Uterus (tissue), 4 donors: ENCODE results near the gene ITFG1. TPM values are rescaled to one million over a fixed set of nuclear protein-coding genes. Genes with fewer than 3 reads are reported as not detected.
A peak's percentile ranks its signal among the peaks of the same experiment; 100 is the strongest.
"Not testable (repeated sequence)": the region's sequence is repeated elsewhere in the genome, so short reads cannot be mapped to it uniquely, and the experiment has no call there.

Experiments
- DNase-seq, 2 donors: peaks; one replicate each; pipeline ENCODE4 v3.0.0-alpha.2; 2019 to 2020
- H3K27ac ChIP-seq, 2 donors: fragments of 200-600 bp; sonication (generic); 1 replicate in 1 of 2; 2 replicates in 1 of 2; pipeline ENCODE4 v1.5.1; 2016 to 2018
- H3K27me3 ChIP-seq, 2 donors: fragments of 200-600 bp; sonication (generic); one replicate each; pipeline ENCODE4 v1.5.1; 2018 to 2019; ENCODE audit warnings: control low read depth in 1 of 2
- H3K36me3 ChIP-seq, 2 donors: fragments of 200-600 bp; sonication (generic); one replicate each; pipeline ENCODE4 v1.5.1; 2019; ENCODE audit warnings: control low read depth in 1 of 2
- H3K4me1 ChIP-seq, 2 donors: fragments of 200-600 bp; sonication (generic); one replicate each; pipeline ENCODE4 v1.5.1; 2018 to 2019; ENCODE audit warnings: control low read depth in 1 of 2
- H3K4me3 ChIP-seq, 2 donors: fragments of 200-600 bp; sonication (generic); 1 replicate in 1 of 2; 2 replicates in 1 of 2; pipeline ENCODE4 v1.5.1; 2018 to 2019; ENCODE audit warnings: mild to moderate bottlenecking in 1 of 2
- H3K9me3 ChIP-seq, 2 donors: fragments of 200-600 bp; sonication (generic); one replicate each; pipeline ENCODE4 v1.5.1; 2019; ENCODE audit warnings: control low read depth in 1 of 2
- CTCF ChIP-seq, 4 experiments: fragments of 200-600 bp in 2 of 4; fragments of 450-650 bp in 2 of 4; sonication (generic) in 2 of 4; IDR thresholded peaks; one replicate each; pipeline ENCODE4 v1.5.1; 2016 to 2019; ENCODE audit warnings: antibody characterized with exemption in 4 of 4, mild to moderate bottlenecking in 2 of 4, moderate library complexity in 1 of 4
- POLR2A ChIP-seq, 2 donors: fragments of 450-650 bp; IDR thresholded peaks; one replicate each; pipeline ENCODE4 v1.6.1; 2016; ENCODE audit warnings: antibody characterized with exemption in 2 of 2, mild to moderate bottlenecking in 1 of 2, moderate library complexity in 1 of 2
- intact Hi-C: fragments of 100-400 bp; cut with DNase I; formaldehyde crosslinking; loops from one replicate; pipeline ENCODE4 v1.15.1; 2023; ENCODE audit warnings: low total_unique reads
- total RNA-seq, 4 donors: library from RNA; depleted of rRNA in 3 of 4; stranded (reverse); fragments of >200 nt in 3 of 4; gene quantifications; one replicate each; pipeline versions ENCODE4 v1.1.0 to v1.2.4, GENCODE V29; 2014 to 2023
- donor health status: DM: yes; HTN: yes; CAD: no.

ITFG1 gene
- total RNA-seq, 4 donors from 2014 or later: 47.5 to 97.5 (median 67.2) TPM

DNA sequence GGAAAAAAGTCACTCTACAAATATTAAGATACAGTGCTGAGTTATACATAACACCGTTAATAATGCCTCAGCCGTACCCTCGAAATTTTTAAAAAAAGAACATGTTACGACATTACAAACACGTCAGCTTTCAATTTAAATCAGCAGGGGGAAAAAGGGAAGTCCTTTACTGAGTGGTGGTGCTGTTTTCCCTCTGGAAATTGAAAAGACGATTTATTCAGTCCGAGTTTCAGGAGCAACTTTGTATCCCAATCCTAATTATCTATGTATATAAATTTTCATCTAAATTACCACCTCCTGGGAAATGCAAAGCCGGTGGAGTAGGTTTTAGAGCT lies 318.4 kb downstream of the ITFG1 start:
- no peak overlapping the region for H3K27ac ChIP-seq
- H3K4me3 ChIP-seq: peak overlapping the region in 1 of 2 donors; percentile 34
- no peaks in the 10 kb centered on the region for H3K9me3 ChIP-seq
- H3K36me3 ChIP-seq: no peaks in the 10 kb centered on the region
- TF ChIP-seq CTCF (IDR thresholded peaks at IDR 0.05) (no peak), POLR2A (IDR thresholded peaks at IDR 0.05) (no peak)
- peaks cover 0 to 11% of the 10 kb centered on the region in 2 donors for H3K4me1 ChIP-seq
- DNase-seq: no peak
- intact Hi-C loops: no loop called here
- peaks cover 0 to 5% of the 10 kb centered on the region in 2 donors for H3K27me3 ChIP-seq

DNA sequence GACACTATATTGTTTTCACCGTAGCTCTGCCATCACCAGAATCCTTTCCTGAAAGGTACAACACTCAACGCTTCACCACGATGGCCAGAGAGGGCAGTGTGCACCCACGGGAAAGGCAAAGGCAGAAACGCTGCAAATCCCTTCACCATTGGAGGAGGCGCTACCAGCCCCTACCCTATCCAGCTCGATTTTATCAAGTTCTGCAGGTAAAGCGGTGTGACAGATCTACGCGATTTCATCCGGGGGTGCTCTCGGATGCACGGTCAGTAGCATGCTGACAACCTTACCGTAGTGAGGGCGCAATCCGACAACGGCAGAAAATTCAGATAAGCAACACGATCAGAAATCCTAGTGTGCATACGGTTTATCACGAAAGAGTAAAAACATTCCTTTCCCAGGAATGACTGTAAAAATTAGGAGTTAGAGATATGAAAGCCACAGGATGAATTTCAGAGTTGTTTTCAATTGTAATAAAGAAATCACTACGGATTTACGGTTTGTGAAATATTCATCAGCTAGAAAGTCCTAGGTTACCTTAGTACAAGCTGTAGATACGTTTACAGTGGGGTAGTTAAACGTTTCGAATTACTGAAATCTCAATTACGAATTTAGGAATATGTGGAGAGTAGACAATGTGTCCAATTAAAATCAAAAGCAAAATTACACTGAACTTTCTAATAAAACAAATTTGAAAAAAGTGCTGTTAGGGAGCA lies 318.9 kb downstream of the ITFG1 start:
- intact Hi-C loops: no loop called here
- peak; percentile 48 to 60 for DNase-seq

GRCh38 chr16:47140686-47141085 lies 320.2 kb downstream of the ITFG1 start:
- TF ChIP-seq CTCF (IDR thresholded peaks at IDR 0.05): no peak
- TF ChIP-seq POLR2A (IDR thresholded peaks at IDR 0.05): no peak
- intact Hi-C loops: no loop called here
- DNase-seq: no peak
- H3K36me3 ChIP-seq: no peaks in the 10 kb centered on the region
- peaks cover 0 to 11% of the 10 kb centered on the region in 2 donors for H3K4me1 ChIP-seq
- no peaks in the 10 kb centered on the region for H3K9me3 ChIP-seq
- peaks cover 0 to 5% of the 10 kb centered on the region in 2 donors for H3K27me3 ChIP-seq
- no peak overlapping the region for H3K27ac ChIP-seq
- no peak overlapping the region for H3K4me3 ChIP-seq

More for the DNA sequence above, 318.9 kb downstream of the ITFG1 start:
- no peak for TF ChIP-seq POLR2A (IDR thresholded peaks at IDR 0.05)
- TF ChIP-seq CTCF (IDR thresholded peaks at IDR 0.05): peak; percentile 64 to 80 (median 76)
- H3K36me3 ChIP-seq: no peaks in the 10 kb centered on the region
- H3K4me1 ChIP-seq: peaks cover 0 to 11% of the 10 kb centered on the region in 2 donors
- H3K27me3 ChIP-seq: peaks cover 0 to 5% of the 10 kb centered on the region in 2 donors
- H3K4me3 ChIP-seq: peak overlapping the region; percentile 10 to 21
- H3K9me3 ChIP-seq: no peaks in the 10 kb centered on the region
- H3K27ac ChIP-seq: no peak overlapping the region

DNA sequence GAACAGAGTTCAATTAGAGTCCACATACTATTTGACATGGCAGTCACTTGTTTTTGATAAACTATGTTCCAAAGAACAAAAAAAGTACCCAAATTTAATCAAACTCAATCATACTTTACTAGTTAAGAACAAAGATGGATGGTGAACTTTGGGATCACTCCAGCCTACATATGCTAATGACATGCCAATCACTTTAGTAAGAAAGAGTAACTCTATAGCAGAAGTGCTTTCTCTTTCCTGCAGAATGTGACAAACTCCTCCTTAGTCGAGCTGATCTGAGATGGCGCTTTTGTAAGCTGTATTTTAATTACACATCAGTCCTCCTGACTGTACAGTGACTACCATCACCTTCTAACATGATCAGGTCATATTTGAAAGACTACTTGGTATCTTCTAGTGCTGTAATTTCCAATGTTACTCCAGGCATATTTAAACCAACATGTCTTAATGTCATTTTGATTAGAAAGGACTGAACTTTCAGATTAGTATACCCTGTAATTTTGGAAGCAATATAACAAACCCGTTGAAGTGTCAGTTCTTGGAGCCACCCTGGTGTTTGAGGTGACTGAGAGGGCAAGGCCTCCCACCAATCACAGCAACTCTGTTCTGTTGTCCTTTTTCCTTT lies 321.2 kb downstream of the ITFG1 start:
- peaks cover 0 to 11% of the 10 kb centered on the region in 2 donors for H3K4me1 ChIP-seq
- H3K36me3 ChIP-seq: no peaks in the 10 kb centered on the region
- no peak overlapping the region for H3K27ac ChIP-seq
- TF ChIP-seq CTCF (IDR thresholded peaks at IDR 0.05) (no peak), POLR2A (IDR thresholded peaks at IDR 0.05) (no peak)
- peaks cover 0 to 5% of the 10 kb centered on the region in 2 donors for H3K27me3 ChIP-seq
- no peak for DNase-seq
- intact Hi-C loops: no loop called here
- H3K9me3 ChIP-seq: no peaks in the 10 kb centered on the region
- no peak overlapping the region for H3K4me3 ChIP-seq

DNA sequence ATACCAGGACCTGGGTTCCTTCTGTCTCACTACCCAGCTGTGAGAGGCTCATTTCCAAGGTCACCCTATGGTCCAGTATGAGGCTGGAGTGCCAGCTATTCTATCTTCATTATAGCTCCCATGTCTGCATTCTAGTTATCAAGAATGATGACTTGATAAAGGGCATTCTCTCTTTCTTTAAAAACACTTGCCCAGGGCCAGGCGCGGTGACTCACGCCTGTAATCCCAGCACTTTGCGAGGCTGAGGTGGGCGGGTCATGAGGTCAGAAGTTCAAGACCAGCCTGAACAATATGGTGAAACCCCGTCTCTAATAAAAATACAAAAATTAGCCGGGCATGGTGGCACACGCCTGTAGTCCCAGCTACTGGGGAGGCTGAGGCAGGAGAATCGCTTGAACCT lies 322.9 kb downstream of the ITFG1 start:
- H3K27me3 ChIP-seq, H3K9me3 ChIP-seq, H3K36me3 ChIP-seq, H3K27ac ChIP-seq, H3K4me3 ChIP-seq, intact Hi-C loops, H3K4me1 ChIP-seq, DNase-seq: not testable (repeated sequence)
